CD14-positive monocyte (primary cell): Measurements from ENCODE around the gene UMPS. TPM values are rescaled to one million over a fixed set of nuclear protein-coding genes. Genes with fewer than 3 reads are reported as not detected.

ENCODE experiments used
- DNase-seq, 3 donors: peaks; one replicate each; pipeline ENCODE4 v3.0.0-alpha.2; 2011 to 2022
- H2AFZ ChIP-seq: 2 replicates; pipeline ENCODE4 v1.6.0; 2012; ENCODE audit warnings: mild to moderate bottlenecking, low read depth, low read length, inconsistent platforms; ENCODE audit not compliant: insufficient read depth, poor library complexity, severe bottlenecking
- H3K27ac ChIP-seq, 2 donors: 1 replicate in 1 of 2; 2 replicates in 1 of 2; pipeline ENCODE4 v1.5.1; 2012 to 2013; ENCODE audit warnings: low read length in 2 of 2, control low read depth in 1 of 2, inconsistent platforms in 1 of 2, low read depth in 1 of 2, mild to moderate bottlenecking in 1 of 2
- H3K27me3 ChIP-seq, 2 donors: one replicate each; pipeline versions ENCODE4 v1.6.0 to v1.6.1; 2011 to 2013; ENCODE audit warnings: low read length in 2 of 2; ENCODE audit not compliant: control insufficient read depth in 2 of 2, insufficient read depth in 2 of 2
- H3K36me3 ChIP-seq, 2 donors: replicated peaks in 1 of 2; 1 replicate in 1 of 2; 2 replicates in 1 of 2; pipeline versions ENCODE4 v1.5.1 to v1.6.1; 2012 to 2013; ENCODE audit warnings: low read length in 2 of 2, control low read depth in 1 of 2, inconsistent platforms in 1 of 2, mild to moderate bottlenecking in 1 of 2; ENCODE audit not compliant: insufficient read depth in 2 of 2, control insufficient read depth in 1 of 2
- H3K4me1 ChIP-seq, 2 donors: 1 replicate in 1 of 2; 2 replicates in 1 of 2; pipeline versions ENCODE4 v1.5.1 to v1.6.1; 2012 to 2013; ENCODE audit warnings: low read length in 2 of 2, control low read depth in 1 of 2, inconsistent platforms in 1 of 2, mild to moderate bottlenecking in 1 of 2, moderate library complexity in 1 of 2; ENCODE audit not compliant: insufficient read depth in 2 of 2, control insufficient read depth in 1 of 2
- H3K4me2 ChIP-seq: replicated peaks from 2 replicates; pipeline ENCODE3; 2012; ENCODE audit warnings: low read length, moderate library complexity, mild to moderate bottlenecking; ENCODE audit not compliant: poor library complexity, severe bottlenecking; ENCODE audit errors: extremely low read depth
- H3K4me3 ChIP-seq, 3 experiments: fragments of 200-600 bp in 1 of 3; sonication (generic) in 1 of 3; replicated peaks in 1 of 3; 1 replicate in 2 of 3; 2 replicates in 1 of 3; pipeline ENCODE4 v1.5.1; 2011 to 2013; ENCODE audit warnings: low read length in 3 of 3, mild to moderate bottlenecking in 3 of 3, control low read depth in 2 of 3, low read depth in 2 of 3, inconsistent platforms in 1 of 3, moderate library complexity in 1 of 3
- H3K79me2 ChIP-seq: 2 replicates; pipeline ENCODE4 v1.6.0; 2012; ENCODE audit warnings: mild to moderate bottlenecking, control low read depth, inconsistent platforms, low read length, moderate library complexity; ENCODE audit not compliant: insufficient read depth
- H3K9ac ChIP-seq: 2 replicates; pipeline ENCODE4 v1.6.0; 2017; ENCODE audit warnings: low read length, mild to moderate bottlenecking; ENCODE audit not compliant: insufficient read depth, poor library complexity, severe bottlenecking
- H3K9me3 ChIP-seq, 2 donors: replicated peaks in 1 of 2; 1 replicate in 1 of 2; 2 replicates in 1 of 2; pipeline versions ENCODE4 v1.5.1 to v1.6.1; 2012 to 2013; ENCODE audit warnings: low read length in 2 of 2, control low read depth in 1 of 2; ENCODE audit not compliant: control insufficient read depth in 1 of 2, insufficient read depth in 1 of 2
- H4K20me1 ChIP-seq: 2 replicates; pipeline ENCODE4 v1.6.0; 2012; ENCODE audit warnings: mild to moderate bottlenecking, low read length, control low read depth, moderate library complexity; ENCODE audit not compliant: insufficient read depth
- H3K27ac Mint-ChIP-seq, 7 donors: one replicate each; pipeline ENCODE4 v1.8.0; 2020; ENCODE audit warnings: mild to moderate bottlenecking in 7 of 7, mixed read lengths in 7 of 7, moderate library complexity in 6 of 7, inconsistent platforms in 2 of 7
- H3K27me3 Mint-ChIP-seq, 3 donors: one replicate each; pipeline ENCODE4 v1.8.0; 2021 to 2022; ENCODE audit warnings: low read depth in 3 of 3, mild to moderate bottlenecking in 3 of 3, mixed read lengths in 3 of 3, moderate library complexity in 3 of 3, inconsistent platforms in 1 of 3
- H3K36me3 Mint-ChIP-seq, 2 donors: one replicate each; pipeline ENCODE4 v1.8.0; 2020; ENCODE audit warnings: mixed read lengths in 2 of 2, inconsistent platforms in 1 of 2, mild to moderate bottlenecking in 1 of 2
- H3K4me1 Mint-ChIP-seq: one replicate; pipeline ENCODE4 v1.8.0; 2020; ENCODE audit warnings: mild to moderate bottlenecking, mixed read lengths
- H3K4me3 Mint-ChIP-seq, 2 donors: one replicate each; pipeline ENCODE4 v1.8.0; 2020; ENCODE audit warnings: mild to moderate bottlenecking in 2 of 2, mixed read lengths in 2 of 2, moderate library complexity in 1 of 2
- H3K9me3 Mint-ChIP-seq, 7 donors: one replicate each; pipeline ENCODE4 v1.8.0; 2020 to 2022; ENCODE audit warnings: mixed read lengths in 7 of 7, mild to moderate bottlenecking in 6 of 7, moderate library complexity in 6 of 7, inconsistent platforms in 2 of 7
- CTCF ChIP-seq: fragments of 200-600 bp; IDR thresholded peaks from one replicate; pipeline ENCODE4 v1.8.0; 2022; ENCODE audit warnings: antibody characterized with exemption, mild to moderate bottlenecking
- WGBS: methylation state at CpG from one replicate; pipeline ENCODE4 v1.1.5; 2013; ENCODE audit warnings: missing lambda C conversion rate; ENCODE audit not compliant: insufficient coverage; 5-methylcytosine and 5-hydroxymethylcytosine counted together
- intact Hi-C, 2 donors: fragments of 100-400 bp; cut with micrococcal nuclease; formaldehyde crosslinking; loops; one replicate each; pipeline versions ENCODE4 v1.15.0 to v1.15.1; 2023
- polyA plus RNA-seq, 3 donors: library from polyadenylated mRNA; depleted of rRNA in 1 of 3; unstranded in 2 of 3; stranded (reverse) in 1 of 3; fragments of 300-500 nt in 2 of 3; fragments of >200 nt in 1 of 3; fragmentation: Illumina TruSeq in 2 of 3; gene quantifications; 1 replicate in 2 of 3; 2 replicates in 1 of 3; pipeline ENCODE4 v1.2.3, GENCODE V29; 2012 to 2021
- small RNA-seq: library from RNA; depleted of rRNA; stranded (forward); fragments of <200 nt; gene quantifications from one replicate; pipeline ENCODE3, GENCODE V24; 2012; ENCODE audit warnings: low read depth; ENCODE audit not compliant: insufficient read length

The UMPS gene
- polyA plus RNA-seq, 3 donors, result 4.6 to 13.5 (median 9.1) TPM

DNA sequence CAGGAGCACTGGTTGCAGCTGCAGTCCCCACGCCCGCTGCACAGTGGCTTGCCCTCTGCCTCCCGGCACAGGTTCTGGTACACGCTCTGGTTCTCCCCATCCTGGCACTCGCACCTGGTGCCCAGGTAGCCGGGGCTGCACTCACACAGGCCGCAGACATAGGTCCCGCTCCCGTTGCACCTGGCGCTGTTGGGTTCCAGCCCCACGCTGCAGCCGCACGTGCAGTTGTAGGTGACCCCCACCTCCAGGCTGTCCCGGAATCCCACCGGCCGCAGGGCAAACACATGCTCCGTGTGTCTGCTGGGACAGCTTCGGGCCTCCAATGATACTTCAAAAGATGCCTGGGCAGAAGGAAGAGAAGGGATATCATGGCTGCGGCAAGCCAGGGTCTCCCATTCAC, 66.2 kb downstream of the UMPS start:
- no peaks in the 10 kb centered on the region for H3K9me3 ChIP-seq
- H3K27ac Mint-ChIP-seq, result no peak overlapping the region
- H3K4me2 ChIP-seq, result no peak overlapping the region
- intact Hi-C loops, result no loop called here
- H3K36me3 Mint-ChIP-seq, result no peaks in the 10 kb centered on the region
- peaks cover 15% of the 10 kb centered on the region for H3K4me1 Mint-ChIP-seq
- no peaks in the 10 kb centered on the region for H3K9me3 Mint-ChIP-seq
- WGBS, result 99% methylated on average over 17 of the region's 19 CpGs
- peaks cover 0 to 7% (median 2%) of the 10 kb centered on the region in 3 donors for H3K27me3 Mint-ChIP-seq
- TF ChIP-seq CTCF, result no peak
- no peaks in the 10 kb centered on the region for H3K36me3 ChIP-seq
- no peaks in the 10 kb centered on the region for H4K20me1 ChIP-seq
- H3K4me3 ChIP-seq, result no peak overlapping the region
- no peaks in the 10 kb centered on the region for H3K27me3 ChIP-seq
- H3K4me3 Mint-ChIP-seq, result no peak overlapping the region
- peaks cover 0 to 7% of the 10 kb centered on the region in 2 donors for H3K4me1 ChIP-seq
- no peak overlapping the region for H3K27ac ChIP-seq
- no peak overlapping the region for H3K9ac ChIP-seq
- no peaks in the 10 kb centered on the region for H3K79me2 ChIP-seq
- DNase-seq, result no peak
- no peak overlapping the region for H2AFZ ChIP-seq

- Mint-ChIP-seq H3K9me3 (no peaks in the 10 kb centered on the region), H3K27ac (no peak overlapping the region), H3K4me1 (peaks cover 13% of the 10 kb centered on the region), H3K4me3 (no peak overlapping the region), H3K36me3 (no peaks in the 10 kb centered on the region), H3K27me3 (peaks cover 0 to 4% (median 2%) of the 10 kb centered on the region in 3 donors)
- H3K4me3 ChIP-seq, result no peak overlapping the region
- no peaks in the 10 kb centered on the region for H3K36me3 ChIP-seq
- H3K4me1 ChIP-seq, result peaks cover 0 to 7% of the 10 kb centered on the region in 2 donors
- no peak overlapping the region for H3K4me2 ChIP-seq
- no CpG with 5 or more reads among the region's 4 CpGs for WGBS
- intact Hi-C loops, result no loop called here
- H3K79me2 ChIP-seq, result no peaks in the 10 kb centered on the region
- no peak overlapping the region for H3K27ac ChIP-seq
- H2AFZ ChIP-seq, result no peak overlapping the region
- no peak for TF ChIP-seq CTCF
- no peak for DNase-seq
- H3K9me3 ChIP-seq, result no peaks in the 10 kb centered on the region
- no peaks in the 10 kb centered on the region for H4K20me1 ChIP-seq
- no peak overlapping the region for H3K9ac ChIP-seq
- H3K27me3 ChIP-seq, result no peaks in the 10 kb centered on the region
Observed at GRCh38 chr3:124797426-124797945, 67.2 kb downstream of the UMPS start.

Small RNA genes within 50 kb of the gene (small RNA-seq; reads per million reads assigned to genes)
- gene MIR544B, result not detected

Other genes with a start within 250 kb of the UMPS start
- 1 to 10 TPM in 2 of 3 donors, under 1 TPM in 1; 0.68 to 1.2 (median 1.0) TPM for gene ITGB5, start 156.9 kb downstream of the UMPS start, polyA plus RNA-seq
- gene MUC13, start 204.3 kb downstream of the UMPS start, polyA plus RNA-seq, result not detected